Measurements from ENCODE around the gene JMJD8. TPM values are rescaled to one million over a fixed set of nuclear protein-coding genes. Genes with fewer than 3 reads are reported as not detected.
A peak's percentile ranks its signal among the peaks of the same experiment; 100 is the strongest.

JMJD8 gene
- total and polyA plus RNA-seq, 10 of the 15 experiments (the other 5 are each of a cell fraction or from before 2014, with no cell fraction given): 1.00 to 50.4 (median 30.7) TPM

DNA sequence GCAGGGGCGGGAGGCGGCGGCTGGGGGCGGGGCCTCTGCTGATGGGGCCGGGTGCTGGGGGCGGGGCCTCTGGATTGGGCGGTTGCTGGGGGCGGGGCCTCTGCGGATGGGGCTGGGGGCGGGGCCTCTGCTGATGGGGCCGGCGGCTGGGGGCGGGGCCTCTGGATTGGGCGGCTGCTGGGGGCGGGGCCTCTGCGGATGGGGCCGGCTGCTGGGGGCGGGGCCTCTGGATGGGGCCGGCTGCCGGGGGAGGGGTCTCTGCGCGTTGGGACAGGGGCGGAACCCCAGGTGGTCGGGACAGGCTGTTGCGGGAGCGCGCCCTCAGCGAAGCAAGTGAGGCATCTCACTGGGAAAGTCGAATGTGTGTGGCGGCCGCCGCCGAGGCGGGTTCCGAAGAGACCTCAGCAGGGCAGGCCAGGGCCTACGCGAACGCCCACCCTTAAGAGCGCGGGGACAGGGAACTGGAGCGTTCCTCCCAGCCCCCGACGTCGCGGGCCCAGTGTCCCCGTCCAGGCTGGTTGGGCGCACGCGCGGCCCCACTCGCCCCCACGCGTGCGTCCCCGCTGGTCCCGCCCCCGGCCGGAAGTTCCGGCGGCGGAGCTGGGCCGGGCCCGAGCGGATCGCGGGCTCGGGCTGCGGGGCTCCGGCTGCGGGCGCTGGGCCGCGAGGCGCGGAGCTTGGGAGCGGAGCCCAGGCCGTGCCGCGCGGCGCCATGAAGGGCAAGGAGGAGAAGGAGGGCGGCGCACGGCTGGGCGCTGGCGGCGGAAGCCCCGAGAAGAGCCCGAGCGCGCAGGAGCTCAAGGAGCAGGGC lies 4.1 kb downstream of the JMJD8 start, which contains the start of gene STUB1 (continued):
- TF ChIP-seq, protein P1, sequence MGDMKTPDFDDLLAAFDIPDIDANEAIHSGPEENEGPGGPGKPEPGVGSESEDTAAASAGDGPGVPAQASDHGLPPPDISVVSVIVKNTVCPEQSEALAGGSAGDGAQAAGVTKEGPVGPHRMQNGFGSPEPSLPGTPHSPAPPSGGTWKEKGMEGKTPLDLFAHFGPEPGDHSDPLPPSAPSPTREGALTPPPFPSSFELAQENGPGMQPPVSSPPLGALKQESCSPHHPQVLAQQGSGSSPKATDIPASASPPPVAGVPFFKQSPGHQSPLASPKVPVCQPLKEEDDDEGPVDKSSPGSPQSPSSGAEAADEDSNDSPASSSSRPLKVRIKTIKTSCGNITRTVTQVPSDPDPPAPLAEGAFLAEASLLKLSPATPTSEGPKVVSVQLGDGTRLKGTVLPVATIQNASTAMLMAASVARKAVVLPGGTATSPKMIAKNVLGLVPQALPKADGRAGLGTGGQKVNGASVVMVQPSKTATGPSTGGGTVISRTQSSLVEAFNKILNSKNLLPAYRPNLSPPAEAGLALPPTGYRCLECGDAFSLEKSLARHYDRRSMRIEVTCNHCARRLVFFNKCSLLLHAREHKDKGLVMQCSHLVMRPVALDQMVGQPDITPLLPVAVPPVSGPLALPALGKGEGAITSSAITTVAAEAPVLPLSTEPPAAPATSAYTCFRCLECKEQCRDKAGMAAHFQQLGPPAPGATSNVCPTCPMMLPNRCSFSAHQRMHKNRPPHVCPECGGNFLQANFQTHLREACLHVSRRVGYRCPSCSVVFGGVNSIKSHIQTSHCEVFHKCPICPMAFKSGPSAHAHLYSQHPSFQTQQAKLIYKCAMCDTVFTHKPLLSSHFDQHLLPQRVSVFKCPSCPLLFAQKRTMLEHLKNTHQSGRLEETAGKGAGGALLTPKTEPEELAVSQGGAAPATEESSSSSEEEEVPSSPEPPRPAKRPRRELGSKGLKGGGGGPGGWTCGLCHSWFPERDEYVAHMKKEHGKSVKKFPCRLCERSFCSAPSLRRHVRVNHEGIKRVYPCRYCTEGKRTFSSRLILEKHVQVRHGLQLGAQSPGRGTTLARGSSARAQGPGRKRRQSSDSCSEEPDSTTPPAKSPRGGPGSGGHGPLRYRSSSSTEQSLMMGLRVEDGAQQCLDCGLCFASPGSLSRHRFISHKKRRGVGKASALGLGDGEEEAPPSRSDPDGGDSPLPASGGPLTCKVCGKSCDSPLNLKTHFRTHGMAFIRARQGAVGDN (IDR thresholded peaks at IDR 0.05): peak; percentile 61
- peak; percentile 20; the same call in 1 of the 2 replicates for TF ChIP-seq NR2C1 (IDR thresholded peaks at IDR 0.05)
- TF ChIP-seq IKZF1 (conservative IDR thresholded peaks at IDR 0.05): peak; percentile 96
- no peak for TF ChIP-seq RAD21 (IDR thresholded peaks at IDR 0.05; ENCODE audit: insufficient read depth, low read depth, low read length)
- TF ChIP-seq TBL1XR1 (IDR thresholded peaks at IDR 0.05; ENCODE audit: low read depth, low read length): 0 out of 2 replicates have a peak, but pooled peaks have one; percentile 15
- TF ChIP-seq TARDBP (IDR thresholded peaks at IDR 0.05; ENCODE audit: borderline replicate concordance): no peak
- TF ChIP-seq, protein P2, sequence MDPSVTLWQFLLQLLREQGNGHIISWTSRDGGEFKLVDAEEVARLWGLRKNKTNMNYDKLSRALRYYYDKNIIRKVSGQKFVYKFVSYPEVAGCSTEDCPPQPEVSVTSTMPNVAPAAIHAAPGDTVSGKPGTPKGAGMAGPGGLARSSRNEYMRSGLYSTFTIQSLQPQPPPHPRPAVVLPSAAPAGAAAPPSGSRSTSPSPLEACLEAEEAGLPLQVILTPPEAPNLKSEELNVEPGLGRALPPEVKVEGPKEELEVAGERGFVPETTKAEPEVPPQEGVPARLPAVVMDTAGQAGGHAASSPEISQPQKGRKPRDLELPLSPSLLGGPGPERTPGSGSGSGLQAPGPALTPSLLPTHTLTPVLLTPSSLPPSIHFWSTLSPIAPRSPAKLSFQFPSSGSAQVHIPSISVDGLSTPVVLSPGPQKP (IDR thresholded peaks at IDR 0.05; ENCODE audit: low read depth, low read length): peak; percentile 67; the same call in 1 of the 2 replicates
- TF ChIP-seq TCF12 (IDR thresholded peaks at IDR 0.05; ENCODE audit: low read depth, low read length): peak; percentile 28; the same call in 1 of the 2 replicates
- TF ChIP-seq SMARCA5 (IDR thresholded peaks at IDR 0.05): peak; percentile 99
- TF ChIP-seq POU2F2 (IDR thresholded peaks at IDR 0.05; ENCODE audit: borderline replicate concordance, low read depth, low read length): peak; percentile 32; the same call in 1 of the 3 replicates
- TF ChIP-seq NRF1 (conservative IDR thresholded peaks at IDR 0.05; ENCODE audit: low read depth, low read length): peak; percentile 57
